Measurements from ENCODE around the gene OAF. TPM values are rescaled to one million over a fixed set of nuclear protein-coding genes. Genes with fewer than 3 reads are reported as not detected.

The OAF gene
- total and polyA plus RNA-seq, 2 of the 8 experiments (the other 6 are each of a cell fraction or from before 2014, with no cell fraction given), result 1.3 to 1.5 TPM

GRCh38 chr11:120173807-120174206 is 37.0 kb upstream of the OAF start:
- H3K56ac ChIP-seq (replicated peaks; ENCODE audit: insufficient read length, low read depth, low read length), result no peak overlapping the region
- no peak overlapping the region for H2AK5ac ChIP-seq (ENCODE audit: low read depth, low read length)
- H3K18ac ChIP-seq (ENCODE audit: extremely low read depth, low read length), result no peak overlapping the region
- H3K9me3 ChIP-seq (ENCODE audit: insufficient read depth in 2 of 2, low read depth in 1 of 2, low read length in 1 of 2), result no peaks in the 10 kb centered on the region
- 75% methylated on average over 5 of the region's 5 CpGs; no CpG with 5 or more reads in 1 of the 2 experiments for WGBS, 2 experiments (ENCODE audit: extremely low coverage in 1 of 2, insufficient coverage in 1 of 2, insufficient read length in 1 of 2, insufficient replicate concordance in 2 of 2, low coverage in 1 of 2, low lambda C conversion rate in 2 of 2, missing lambda C conversion rate in 1 of 2)
- no peak overlapping the region for H2BK5ac ChIP-seq (ENCODE audit: low read depth, low read length)
- POLR2A ChIA-PET (ENCODE audit: partially characterized antibody), result no interaction called here
- no peak overlapping the region for H3K4me2 ChIP-seq (ENCODE audit: insufficient read depth in 1 of 2, low read depth in 2 of 2, low read length in 2 of 2)
- H2BK15ac ChIP-seq (ENCODE audit: low read length), result no peak overlapping the region
- H4K5ac ChIP-seq (ENCODE audit: insufficient read length, low read depth, low read length), result no peak overlapping the region
- H3K4me3 ChIP-seq (ENCODE audit: extremely low read depth in 1 of 4, insufficient read depth in 2 of 4, low read depth in 3 of 4, low read length in 4 of 4), result no peak overlapping the region
- H2BK20ac ChIP-seq (ENCODE audit: low read length), result no peak overlapping the region
- H4K8ac ChIP-seq (ENCODE audit: extremely low read depth, insufficient read depth, low read length), result no peak overlapping the region
- peaks cover 0 to 3% of the 10 kb centered on the region in 2 experiments for H4K20me1 ChIP-seq (replicated peaks in 1 of 2; ENCODE audit: control insufficient read depth in 1 of 2, insufficient read depth in 2 of 2, low read length in 2 of 2)
- H2BK12ac ChIP-seq (ENCODE audit: low read depth, low read length), result 0 out of 2 replicates have a peak overlapping the region, but pooled peaks have one; percentile 21
- CTCF ChIA-PET (ENCODE audit: partially characterized antibody), result interaction anchor here (1.2 to 10.5 kb wide), 3 partner anchors 50 to 129 kb away, joined by 4 to 394 read pairs (median 110); partner anchors contain the start of gene OAF
- no peak for TF ChIP-seq TEAD4 (IDR thresholded peaks at IDR 0.05; ENCODE audit: low read depth, low read length)
- H3K27me3 ChIP-seq (replicated peaks in 1 of 4; ENCODE audit: control insufficient read depth in 3 of 4, extremely low read depth in 1 of 4, insufficient read depth in 3 of 4, low read length in 3 of 4), result peaks cover 8 to 63% (median 36%) of the 10 kb centered on the region in 4 experiments
- peaks cover 0 to 10% (median 3%) of the 10 kb centered on the region in 4 experiments; a peak in 5 of 7 replicates for H3K4me1 ChIP-seq (replicated peaks in 1 of 4; ENCODE audit: control insufficient read depth in 3 of 4, insufficient read depth in 4 of 4, low read length in 3 of 4)
- H3K79me1 ChIP-seq (ENCODE audit: low read depth, low read length), result no peaks in the 10 kb centered on the region
- DNase-seq (ENCODE audit: low read depth in 1 of 2, low spot score in 2 of 2) (no peak), FAIRE-seq (no peak)
- H3K14ac ChIP-seq (ENCODE audit: insufficient read length), result no peak overlapping the region
- peak overlapping the region; percentile 43 for H2BK120ac ChIP-seq (replicated peaks; ENCODE audit: low read depth, low read length)
- no peak overlapping the region for H4K91ac ChIP-seq (replicated peaks; ENCODE audit: insufficient read length, low read length)
- no peak overlapping the region for H3K23ac ChIP-seq (ENCODE audit: insufficient read length)
- H3K79me2 ChIP-seq (ENCODE audit: control insufficient read depth in 1 of 2, insufficient read depth in 2 of 2, low read length in 2 of 2), result no peaks in the 10 kb centered on the region
- peaks cover 2% of the 10 kb centered on the region; the same call in 1 of the 2 replicates for H3K23me2 ChIP-seq (ENCODE audit: low read depth, low read length)
- H3K9ac ChIP-seq (replicated peaks in 1 of 4; ENCODE audit: extremely low read depth in 1 of 4, low read depth in 3 of 4, low read length in 3 of 4), result no peak overlapping the region
- H3K27ac ChIP-seq (ENCODE audit: low read depth, low read length), result no peak overlapping the region
- no peak overlapping the region for H3K4ac ChIP-seq (replicated peaks; ENCODE audit: insufficient read length, low read depth, low read length)
- H2AFZ ChIP-seq (ENCODE audit: low read length), result no peak overlapping the region
- no peaks in the 10 kb centered on the region for H3K36me3 ChIP-seq (ENCODE audit: control insufficient read depth in 2 of 4, insufficient read depth in 4 of 4, low read length in 3 of 4)

Data from H1 (cell line).